GM19193 (cell line): Measurements from ENCODE around the gene CHST8.

Source experiments
- POLR2A ChIP-seq: IDR thresholded peaks from 4 replicates; pipeline ENCODE4 v1.6.1; 2011; ENCODE audit not compliant: insufficient read depth, insufficient read length; ENCODE audit errors: extremely low read depth

CHST8 gene

DNA sequence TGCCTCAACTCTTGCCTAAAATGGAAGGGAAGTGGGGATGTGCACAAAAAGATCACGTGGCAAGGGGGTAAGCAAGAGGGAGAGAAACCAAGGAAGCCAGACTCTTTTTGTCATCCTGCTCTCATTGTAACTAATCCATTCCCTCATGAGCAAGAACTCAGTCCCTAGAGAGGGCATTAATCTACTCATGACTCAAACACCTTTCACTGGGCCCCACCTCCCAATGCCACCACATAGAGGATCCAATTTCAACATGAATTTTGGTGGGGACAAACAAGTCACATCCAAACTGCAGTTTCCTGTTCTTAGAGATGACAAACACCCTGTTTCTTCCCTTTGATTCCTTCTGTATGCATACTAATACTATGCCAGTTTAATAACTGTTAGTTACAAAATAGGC lies 11.2 kb upstream of the CHST8 start:
- no peak for TF ChIP-seq POLR2A

GRCh38 chr19:33612928-33613619 lies 8.7 kb upstream of the CHST8 start:
- no peak for TF ChIP-seq POLR2A

- TF ChIP-seq POLR2A: no peak
These were observed 8.1 kb upstream of the CHST8 start for GRCh38 chr19:33613620-33614000.

- TF ChIP-seq POLR2A: no peak
These were observed 5.4 kb upstream of the CHST8 start for GRCh38 chr19:33616346-33616745.

DNA sequence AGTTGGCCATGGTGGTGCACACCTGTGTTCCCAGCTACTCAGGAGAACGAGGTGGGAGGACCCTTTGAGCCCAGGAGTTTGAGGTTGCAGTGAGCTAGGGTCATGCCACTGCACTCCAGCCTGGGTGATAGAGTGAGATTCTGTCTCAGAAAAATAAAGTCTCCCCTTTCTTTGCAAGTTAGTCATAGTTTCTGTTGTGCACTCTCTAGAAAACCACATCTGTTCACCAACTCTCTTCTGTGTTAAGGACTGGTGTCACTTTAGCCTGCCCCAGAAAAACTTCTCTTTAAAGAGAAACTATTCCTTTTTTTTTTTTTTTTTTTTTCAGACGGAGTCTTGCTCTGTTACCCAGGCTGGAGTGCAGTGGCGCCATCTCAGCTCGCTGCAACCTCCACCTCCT lies 4.9 kb upstream of the CHST8 start:
- no peak for TF ChIP-seq POLR2A

GRCh38 chr19:33618884-33619283 lies 2.9 kb upstream of the CHST8 start:
- no peak for TF ChIP-seq POLR2A

- TF ChIP-seq POLR2A: no peak
These were observed 1.1 kb upstream of the CHST8 start for GRCh38 chr19:33620611-33621010.

GRCh38 chr19:33621065-33621785 lies 528 bp upstream of the CHST8 start:
- no peak for TF ChIP-seq POLR2A

GRCh38 chr19:33622505-33622808 lies 704 bp downstream of the CHST8 start:
- TF ChIP-seq POLR2A: no peak

DNA sequence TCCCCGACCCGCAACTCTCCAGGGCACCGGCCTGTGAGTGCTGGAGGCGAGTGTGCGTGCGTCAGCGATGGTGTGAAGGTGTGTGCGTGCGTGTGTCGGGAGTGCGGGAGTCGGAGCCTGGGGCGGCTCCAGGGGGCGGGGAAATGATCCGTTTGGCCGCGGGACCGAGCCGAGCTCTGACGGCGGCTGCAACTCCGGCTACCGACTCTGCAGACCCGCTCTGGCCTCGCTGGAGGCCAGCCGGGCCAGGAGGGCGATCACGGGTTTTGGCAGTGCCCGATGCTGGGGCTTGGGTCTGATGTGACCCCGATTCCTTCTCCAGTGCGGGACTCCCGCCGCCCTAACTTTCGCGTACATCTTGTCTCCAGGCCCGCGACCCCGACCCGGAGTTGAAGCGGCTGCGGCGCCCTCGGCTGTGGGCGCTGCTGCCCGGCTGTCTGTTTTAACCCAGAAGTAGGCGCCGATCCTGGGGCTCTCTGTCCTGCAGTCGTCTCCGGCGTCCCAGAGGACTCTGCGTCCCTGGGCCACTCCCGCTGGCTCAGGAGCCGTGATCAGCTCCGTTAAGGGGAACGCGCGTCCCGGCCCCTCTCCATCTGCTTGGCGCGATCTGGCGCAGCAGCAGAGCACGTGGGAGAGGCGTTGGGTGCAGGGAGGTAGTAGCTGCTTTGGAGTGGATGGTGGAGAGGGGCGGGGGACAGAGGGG lies 1.2 kb downstream of the CHST8 start:
- no peak for TF ChIP-seq POLR2A

DNA sequence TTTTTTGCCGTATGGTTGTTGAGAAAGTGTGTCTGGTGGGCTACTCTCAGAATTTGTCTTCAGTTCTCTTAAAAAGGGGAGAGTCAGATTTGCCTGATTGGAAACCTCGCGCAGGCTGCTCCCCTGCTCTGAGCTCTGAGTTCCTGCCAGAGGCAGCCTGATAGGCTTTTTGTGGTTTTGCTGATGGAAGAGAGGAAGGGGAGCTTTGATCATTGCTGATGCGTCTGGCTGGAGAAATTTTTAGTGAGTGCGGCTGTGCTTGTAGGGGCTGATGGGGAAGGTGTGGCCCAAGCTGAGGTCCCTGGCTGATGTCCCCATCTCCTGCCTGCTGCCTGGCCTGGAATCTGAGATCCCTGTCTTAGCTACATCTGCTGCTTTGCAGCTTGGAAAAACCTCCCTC lies 2.8 kb downstream of the CHST8 start:
- no peak for TF ChIP-seq POLR2A

GRCh38 chr19:33627526-33627925 lies 5.8 kb downstream of the CHST8 start:
- TF ChIP-seq POLR2A: no peak

DNA sequence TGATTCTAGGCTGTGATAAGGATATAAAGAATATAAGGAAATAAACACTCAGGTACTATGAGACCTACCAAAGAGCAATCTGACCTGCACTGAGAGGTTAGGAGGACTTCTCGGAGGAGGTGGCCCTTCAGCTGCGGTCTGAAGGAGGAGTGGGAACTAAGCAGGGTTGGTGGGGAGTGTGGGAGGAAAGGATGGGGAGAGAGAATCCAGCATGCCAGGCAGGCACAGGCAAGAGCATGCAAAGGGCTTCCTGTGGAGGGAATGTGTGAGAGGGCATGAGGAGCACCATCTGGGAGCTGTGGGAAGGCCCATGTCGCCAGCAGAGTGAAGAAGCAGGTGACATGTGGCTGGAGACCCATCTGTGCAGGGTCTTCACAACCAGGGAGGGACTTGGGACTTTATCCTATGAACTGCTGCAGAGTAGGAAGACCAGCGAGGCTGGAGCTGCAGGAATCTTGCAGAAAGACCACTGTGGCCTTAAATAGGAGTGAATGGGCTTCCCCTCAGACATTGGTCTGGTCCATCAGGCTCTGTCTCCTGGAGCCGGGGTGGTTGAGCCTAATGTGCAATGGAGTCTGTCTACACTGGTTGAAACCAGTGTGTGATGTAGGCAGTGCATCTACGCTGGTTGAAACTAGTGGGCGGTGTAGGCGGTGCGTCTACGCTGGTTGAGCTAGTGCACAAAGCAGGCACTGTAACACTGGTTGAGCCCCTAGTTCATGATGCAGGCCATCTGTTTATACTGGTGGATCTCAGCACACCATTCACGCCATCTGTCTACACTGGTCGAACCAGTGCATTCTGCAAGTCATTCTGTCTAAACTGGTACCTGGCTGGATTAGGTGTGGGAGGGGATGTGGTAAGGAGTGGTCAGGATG lies 6.4 kb downstream of the CHST8 start:
- no peak for TF ChIP-seq POLR2A

DNA sequence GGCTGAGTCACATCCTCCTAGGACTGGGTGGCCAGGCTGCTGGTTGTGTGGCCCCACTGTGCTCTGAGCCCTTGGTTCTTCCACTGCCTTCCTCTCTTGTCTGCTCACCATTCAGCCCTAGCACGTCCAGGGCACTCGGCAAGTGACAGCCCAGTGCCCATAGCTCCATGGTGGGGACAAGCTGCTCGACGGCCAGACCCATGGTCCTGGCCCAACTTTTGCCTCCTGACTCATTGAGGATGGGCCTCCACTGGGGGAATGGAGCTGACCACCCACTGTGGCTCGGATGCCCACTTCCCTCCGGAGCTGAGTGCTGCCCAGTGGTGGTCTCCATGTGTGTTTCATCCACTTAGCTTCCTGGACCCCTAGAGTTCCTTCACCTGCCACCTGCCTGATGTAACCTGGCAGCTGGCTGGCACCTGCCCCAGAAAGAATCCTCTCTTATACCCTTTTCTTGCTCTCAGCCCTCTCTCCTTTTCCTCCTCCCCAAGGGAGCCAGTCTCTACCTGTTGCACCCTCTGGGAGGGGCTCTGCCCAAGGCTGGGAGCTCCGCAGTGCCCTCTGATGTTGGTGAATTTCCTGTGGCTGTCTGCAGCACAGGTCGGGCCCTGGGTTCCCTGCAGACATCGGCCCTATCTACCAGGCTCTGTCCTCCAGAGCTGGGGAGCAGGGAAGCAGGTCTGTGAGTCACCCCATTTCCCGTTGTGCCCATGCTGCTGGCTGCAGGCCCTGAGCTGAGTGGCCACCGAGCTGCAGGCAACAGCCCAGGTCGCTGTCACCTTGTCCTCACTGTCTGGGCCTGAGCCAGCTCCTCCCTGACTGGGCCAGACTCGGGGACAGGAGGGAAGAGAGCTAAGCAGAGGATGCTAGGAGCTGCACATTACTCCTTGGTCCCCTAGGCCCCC lies 7.4 kb downstream of the CHST8 start:
- TF ChIP-seq POLR2A: no peak
